CD4-positive, alpha-beta T cell (primary cell): Measurements from ENCODE around the gene VPS35. TPM values are rescaled to one million over a fixed set of nuclear protein-coding genes. Genes with fewer than 3 reads are reported as not detected.

Source experiments
- ATAC-seq: fragments of 200-7000 bp; cut with Tn5 transposase; one replicate; pipeline ENCODE4 v1.10.0; 2022; ENCODE audit warnings: mild to moderate bottlenecking; ENCODE audit not compliant: poor library complexity
- CTCF ChIA-PET: fragments of 350-600 bp; sonication (Branson Sonifier 250); formaldehyde crosslinking; loops from one replicate; lab custom pipeline; 2021; ENCODE audit warnings: antibody characterized with exemption, inconsistent platforms; lab: Charles Lee
- POLR2A ChIA-PET: fragments of 350-600 bp; sonication (Branson Sonifier 250); formaldehyde crosslinking; loops from one replicate; lab custom pipeline; 2021; ENCODE audit warnings: antibody characterized with exemption, inconsistent platforms; lab: Charles Lee
- DNase-seq, 14 experiments: peaks; one replicate each; pipeline ENCODE4 v3.0.0-alpha.2; 2013 to 2020; ENCODE audit warnings: mixed read lengths in 2 of 14
- H3K27ac ChIP-seq, 2 donors: one replicate each; pipeline versions ENCODE4 v1.5.1 to v1.7.0; 2013; ENCODE audit warnings: low read length in 2 of 2, low read depth in 1 of 2, mild to moderate bottlenecking in 1 of 2
- H3K27me3 ChIP-seq, 2 experiments: 1 replicate in 1 of 2; 2 replicates in 1 of 2; pipeline versions ENCODE4 v1.6.1 to v1.7.0; 2013; ENCODE audit warnings: low read length in 2 of 2, control low read depth in 1 of 2, mild to moderate bottlenecking in 1 of 2, moderate library complexity in 1 of 2; ENCODE audit not compliant: insufficient read depth in 2 of 2, control insufficient read depth in 1 of 2
- H3K36me3 ChIP-seq: one replicate; pipeline ENCODE4 v1.6.1; 2013; ENCODE audit warnings: low read length, control low read depth; ENCODE audit not compliant: insufficient read depth
- H3K4me1 ChIP-seq: one replicate; pipeline ENCODE4 v1.6.1; 2013; ENCODE audit warnings: low read length, control low read depth; ENCODE audit not compliant: insufficient read depth
- H3K4me3 ChIP-seq: one replicate; pipeline ENCODE4 v1.5.1; 2013; ENCODE audit warnings: mild to moderate bottlenecking, low read length, moderate library complexity
- H3K9me3 ChIP-seq, 2 experiments: 1 replicate in 1 of 2; 2 replicates in 1 of 2; pipeline versions ENCODE4 v1.6.1 to v1.7.0; 2013; ENCODE audit warnings: low read length in 2 of 2, mild to moderate bottlenecking in 2 of 2, control low read depth in 1 of 2, moderate library complexity in 1 of 2; ENCODE audit not compliant: control insufficient read depth in 1 of 2, insufficient read depth in 1 of 2
- H3K27ac Mint-ChIP-seq: one replicate; pipeline ENCODE4 v1.8.0; 2020; ENCODE audit warnings: mixed read lengths
- H3K27me3 Mint-ChIP-seq: one replicate; pipeline ENCODE4 v1.8.0; 2021; ENCODE audit warnings: mixed read lengths
- H3K36me3 Mint-ChIP-seq: one replicate; pipeline ENCODE4 v1.8.0; 2021; ENCODE audit warnings: low read depth, mixed read lengths
- H3K4me1 Mint-ChIP-seq: one replicate; pipeline ENCODE4 v1.8.0; 2021; ENCODE audit warnings: low read depth, mixed read lengths
- H3K4me3 Mint-ChIP-seq: one replicate; pipeline ENCODE4 v1.8.0; 2020; ENCODE audit warnings: mild to moderate bottlenecking, mixed read lengths
- H3K9me3 Mint-ChIP-seq: one replicate; pipeline ENCODE4 v1.8.0; 2020; ENCODE audit warnings: mixed read lengths
- intact Hi-C, 2 experiments: fragments of 100-400 bp; cut with DNase I in 1 of 2; cut with micrococcal nuclease in 1 of 2; formaldehyde crosslinking; loops; one replicate each; pipeline versions ENCODE4 v1.15.1 to v1.9.0; 2023 to 2025; cut with DNase I, micrococcal nuclease
- total RNA-seq, 174 experiments: library from RNA in 2 of 174; stranded (reverse) in 2 of 174; gene quantifications; one replicate each; pipeline ENCODE4 v1.2.3 and lab custom pipeline; 2021 to 2026
- TF ChIP-seq, protein P1 (sequence below): fragments of 200-600 bp; IDR thresholded peaks from one replicate; pipeline ENCODE4 v1.8.0; 2022; ENCODE audit warnings: antibody characterized with exemption, mild to moderate bottlenecking

The VPS35 gene
- total RNA-seq, 2 experiments from 2014 or later = 34.6 to 44.1 TPM

GRCh38 chr16:46733319-46733830 lies 44.4 kb upstream of the VPS35 start:
- H3K4me3 ChIP-seq = no peak overlapping the region

DNA sequence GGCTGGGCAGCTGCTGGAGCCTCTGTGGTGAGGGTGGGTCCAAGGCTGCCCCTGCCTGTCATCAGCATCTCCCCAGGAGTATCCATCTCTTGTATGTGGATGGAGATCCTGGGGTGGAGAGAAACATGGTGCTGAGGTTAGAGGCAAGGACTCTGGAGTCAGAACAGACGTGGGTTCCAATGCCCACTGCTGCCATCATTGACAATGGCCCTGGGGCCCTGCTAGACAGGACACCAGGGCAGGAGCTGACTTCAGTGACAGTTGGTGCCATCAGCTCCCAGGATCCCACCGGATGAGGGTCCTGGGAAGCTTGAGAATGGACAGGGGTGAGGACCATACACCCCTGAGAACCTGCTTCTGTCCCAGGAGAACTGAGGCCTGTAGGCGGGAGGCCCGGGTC lies 43.6 kb upstream of the VPS35 start:
- TF ChIP-seq, protein P1, sequence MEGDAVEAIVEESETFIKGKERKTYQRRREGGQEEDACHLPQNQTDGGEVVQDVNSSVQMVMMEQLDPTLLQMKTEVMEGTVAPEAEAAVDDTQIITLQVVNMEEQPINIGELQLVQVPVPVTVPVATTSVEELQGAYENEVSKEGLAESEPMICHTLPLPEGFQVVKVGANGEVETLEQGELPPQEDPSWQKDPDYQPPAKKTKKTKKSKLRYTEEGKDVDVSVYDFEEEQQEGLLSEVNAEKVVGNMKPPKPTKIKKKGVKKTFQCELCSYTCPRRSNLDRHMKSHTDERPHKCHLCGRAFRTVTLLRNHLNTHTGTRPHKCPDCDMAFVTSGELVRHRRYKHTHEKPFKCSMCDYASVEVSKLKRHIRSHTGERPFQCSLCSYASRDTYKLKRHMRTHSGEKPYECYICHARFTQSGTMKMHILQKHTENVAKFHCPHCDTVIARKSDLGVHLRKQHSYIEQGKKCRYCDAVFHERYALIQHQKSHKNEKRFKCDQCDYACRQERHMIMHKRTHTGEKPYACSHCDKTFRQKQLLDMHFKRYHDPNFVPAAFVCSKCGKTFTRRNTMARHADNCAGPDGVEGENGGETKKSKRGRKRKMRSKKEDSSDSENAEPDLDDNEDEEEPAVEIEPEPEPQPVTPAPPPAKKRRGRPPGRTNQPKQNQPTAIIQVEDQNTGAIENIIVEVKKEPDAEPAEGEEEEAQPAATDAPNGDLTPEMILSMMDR = no peak
- Histone ChIP-seq H3K4me3 (no peak overlapping the region), H3K9me3 (no peaks in the 10 kb centered on the region), H3K4me1 (no peaks in the 10 kb centered on the region), H3K27me3 (no peaks in the 10 kb centered on the region), H3K36me3 (no peaks in the 10 kb centered on the region), H3K27ac (no peak overlapping the region)
- ChIA-PET CTCF (no interaction called here), POLR2A (no interaction called here)
- Mint-ChIP-seq H3K4me1 (no peaks in the 10 kb centered on the region), H3K27ac (no peak overlapping the region), H3K27me3 (no peaks in the 10 kb centered on the region), H3K36me3 (no peaks in the 10 kb centered on the region), H3K9me3 (no peaks in the 10 kb centered on the region), H3K4me3 (no peak overlapping the region)
- intact Hi-C loops = no loop called here
- DNase-seq (no peak), ATAC-seq (no peak)

More at GRCh38 chr16:46733319-46733830, 44.4 kb upstream of the VPS35 start:
- no peaks in the 10 kb centered on the region for H3K36me3 ChIP-seq
- ChIA-PET CTCF (no interaction called here), POLR2A (no interaction called here)
- Mint-ChIP-seq H3K4me1 (no peaks in the 10 kb centered on the region), H3K27me3 (no peaks in the 10 kb centered on the region), H3K36me3 (no peaks in the 10 kb centered on the region), H3K9me3 (no peaks in the 10 kb centered on the region), H3K27ac (no peak overlapping the region), H3K4me3 (no peak overlapping the region)
- intact Hi-C loops = no loop called here
- ATAC-seq = no peak
- no peaks in the 10 kb centered on the region for H3K4me1 ChIP-seq
- H3K27me3 ChIP-seq = no peaks in the 10 kb centered on the region
- no peak overlapping the region for H3K27ac ChIP-seq
- H3K9me3 ChIP-seq = no peaks in the 10 kb centered on the region
- no peak for DNase-seq
- TF ChIP-seq, protein P1 = no peak

DNA sequence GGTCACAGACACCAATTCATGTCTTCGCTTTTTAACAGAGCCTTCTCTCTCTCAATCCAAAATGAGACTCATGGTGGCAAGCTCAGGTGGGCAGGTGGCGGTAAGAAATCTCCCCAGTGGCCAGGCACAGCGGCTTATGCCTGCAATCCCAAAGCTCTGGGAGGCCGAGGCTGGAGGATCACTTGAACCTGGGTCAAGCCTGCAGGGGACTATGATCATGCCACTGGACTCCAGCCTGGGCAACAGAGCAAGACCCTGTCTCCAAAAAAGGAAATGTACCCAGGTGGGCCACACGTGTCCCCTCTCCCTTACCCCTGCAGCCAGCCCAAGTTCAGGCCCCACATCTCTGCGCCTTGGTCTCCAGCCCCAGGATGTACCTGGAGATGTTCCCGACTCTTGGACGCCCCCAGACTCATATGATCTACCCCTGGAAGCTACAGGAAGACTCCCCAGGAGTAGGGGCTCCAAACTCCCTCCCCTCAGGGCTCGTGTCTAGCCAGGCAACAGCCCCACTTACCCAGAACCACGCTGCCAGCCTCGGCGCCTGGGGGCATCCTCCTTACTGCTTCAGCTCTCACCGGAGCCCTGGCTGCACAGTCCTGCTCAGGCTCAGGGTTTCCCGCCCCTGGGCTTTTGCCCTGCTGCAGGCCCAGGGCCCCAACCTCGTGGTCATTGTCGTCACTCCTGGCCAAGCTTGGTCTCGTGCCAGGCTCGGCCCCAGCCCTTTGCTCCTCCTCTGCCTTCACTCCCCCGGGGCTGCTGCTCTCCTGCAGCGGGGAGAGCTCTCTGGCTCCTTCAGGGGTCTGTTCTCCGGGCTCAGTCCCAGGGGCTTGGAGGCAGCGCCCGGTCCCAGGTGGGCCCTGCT lies 42.9 kb upstream of the VPS35 start:
- Mint-ChIP-seq H3K27me3 (no peaks in the 10 kb centered on the region), H3K4me3 (no peak overlapping the region), H3K9me3 (no peaks in the 10 kb centered on the region), H3K4me1 (no peaks in the 10 kb centered on the region), H3K36me3 (no peaks in the 10 kb centered on the region), H3K27ac (no peak overlapping the region)
- no peak overlapping the region for H3K27ac ChIP-seq
- H3K27me3 ChIP-seq = no peaks in the 10 kb centered on the region
- ChIA-PET CTCF (no interaction called here), POLR2A (no interaction called here)
- no peaks in the 10 kb centered on the region for H3K9me3 ChIP-seq
- H3K4me3 ChIP-seq = no peak overlapping the region
- no peaks in the 10 kb centered on the region for H3K4me1 ChIP-seq
- intact Hi-C loops = no loop called here
- no peaks in the 10 kb centered on the region for H3K36me3 ChIP-seq
- ATAC-seq = no peak
- DNase-seq = no peak
- TF ChIP-seq, protein P1 = no peak
